H1 (cell line): ENCODE measurements around the gene ELAVL1. TPM values are rescaled to one million over a fixed set of nuclear protein-coding genes. Genes with fewer than 3 reads are reported as not detected.
A peak's percentile ranks its signal among the peaks of the same experiment; 100 is the strongest.

ENCODE experiments used
- CTCF ChIA-PET: fragments of 300-600 bp; sonication (Branson Sonifier 250); formaldehyde crosslinking; loops from one replicate; lab custom pipeline; 2021; ENCODE audit not compliant: partially characterized antibody; lab: Charles Lee
- POLR2A ChIA-PET: fragments of 300-600 bp; sonication (Branson Sonifier 250); formaldehyde crosslinking; loops from one replicate; lab custom pipeline; 2021; ENCODE audit warnings: inconsistent platforms; ENCODE audit not compliant: partially characterized antibody; lab: Charles Lee
- DNase-seq, 2 experiments: peaks; one replicate each; pipeline versions ENCODE4 v3.0.0 to v3.0.0-alpha.2; 2010 to 2022; ENCODE audit warnings: low spot score in 2 of 2, low read depth in 1 of 2, mixed read lengths in 1 of 2
- FAIRE-seq: peaks from 2 replicates; lab custom pipeline; 2011; peaks lifted over from hg19 to GRCh38; lab: Jason Lieb, UNC
- H2AFZ ChIP-seq: 2 replicates; pipeline ENCODE4 v1.8.1; 2012; ENCODE audit warnings: low read length, inconsistent platforms
- H2AK5ac ChIP-seq: 2 replicates; pipeline ENCODE4 v1.6.1; 2013; ENCODE audit warnings: low read depth, low read length
- H2BK120ac ChIP-seq: replicated peaks from 2 replicates; pipeline ENCODE3; 2013; ENCODE audit warnings: low read depth, low read length, inconsistent platforms
- H2BK12ac ChIP-seq: 2 replicates; pipeline ENCODE4 v1.6.1; 2013; ENCODE audit warnings: low read depth, low read length
- H2BK15ac ChIP-seq: 2 replicates; pipeline ENCODE4 v1.6.1; 2013; ENCODE audit warnings: low read length
- H2BK20ac ChIP-seq: 2 replicates; pipeline ENCODE4 v1.6.1; 2013; ENCODE audit warnings: low read length
- H2BK5ac ChIP-seq: 2 replicates; pipeline ENCODE4 v1.6.1; 2013; ENCODE audit warnings: low read depth, low read length
- H3K14ac ChIP-seq: 2 replicates; pipeline ENCODE4 v1.6.1; 2013; ENCODE audit warnings: inconsistent platforms; ENCODE audit not compliant: insufficient read length
- H3K18ac ChIP-seq: 2 replicates; pipeline ENCODE4 v1.6.1; 2013; ENCODE audit warnings: low read length; ENCODE audit errors: extremely low read depth
- H3K23ac ChIP-seq: 2 replicates; pipeline ENCODE4 v1.6.1; 2013; ENCODE audit warnings: inconsistent platforms; ENCODE audit not compliant: insufficient read length
- H3K23me2 ChIP-seq: 2 replicates; pipeline ENCODE4 v1.6.1; 2013; ENCODE audit warnings: low read depth, low read length
- H3K27ac ChIP-seq: 2 replicates; pipeline ENCODE4 v1.6.1; 2011; ENCODE audit warnings: low read depth, low read length, inconsistent platforms
- H3K27me3 ChIP-seq, 4 experiments: replicated peaks in 1 of 4; 1 replicate in 1 of 4; 2 replicates in 3 of 4; pipeline versions ENCODE4 v1.6.1 to v1.8.1; 2011 to 2013; ENCODE audit warnings: low read length in 3 of 4, mild to moderate bottlenecking in 3 of 4, inconsistent platforms in 2 of 4, mixed read lengths in 2 of 4, moderate library complexity in 1 of 4; ENCODE audit not compliant: control insufficient read depth in 3 of 4, insufficient read depth in 3 of 4; ENCODE audit errors: extremely low read depth in 1 of 4
- H3K36me3 ChIP-seq, 4 experiments: 2 replicates each; pipeline versions ENCODE4 v1.6.1 to v1.8.1; 2011 to 2013; ENCODE audit warnings: mild to moderate bottlenecking in 4 of 4, low read length in 3 of 4, moderate library complexity in 2 of 4, control low read depth in 1 of 4, inconsistent platforms in 1 of 4; ENCODE audit not compliant: insufficient read depth in 4 of 4, control insufficient read depth in 2 of 4
- H3K4ac ChIP-seq: replicated peaks from 2 replicates; pipeline ENCODE3; 2013; ENCODE audit warnings: low read length, low read depth, mixed read lengths, inconsistent platforms; ENCODE audit not compliant: insufficient read length
- H3K4me1 ChIP-seq, 4 experiments: replicated peaks in 1 of 4; 1 replicate in 1 of 4; 2 replicates in 3 of 4; pipeline versions ENCODE4 v1.6.1 to v1.8.1; 2011 to 2013; ENCODE audit warnings: low read length in 3 of 4, inconsistent platforms in 2 of 4, mixed read lengths in 1 of 4; ENCODE audit not compliant: insufficient read depth in 4 of 4, control insufficient read depth in 3 of 4
- H3K4me2 ChIP-seq, 2 experiments: 2 replicates each; pipeline versions ENCODE4 v1.6.1 to v1.8.1; 2011 to 2013; ENCODE audit warnings: low read depth in 2 of 2, low read length in 2 of 2, control low read depth in 1 of 2, inconsistent platforms in 1 of 2, mild to moderate bottlenecking in 1 of 2; ENCODE audit not compliant: insufficient read depth in 1 of 2
- H3K4me3 ChIP-seq, 4 experiments: fragments of 200-600, 300-600 bp in 1 of 4; sonication (generic), shearing (Covaris generic), sonication (Bioruptor Twin) in 1 of 4; 2 replicates each; pipeline versions ENCODE4 v1.5.1 to v1.8.1; 2011 to 2016; ENCODE audit warnings: low read length in 4 of 4, low read depth in 3 of 4, control low read depth in 2 of 4, inconsistent platforms in 2 of 4, mild to moderate bottlenecking in 2 of 4, mixed read lengths in 1 of 4, moderate library complexity in 1 of 4; ENCODE audit not compliant: insufficient read depth in 2 of 4; ENCODE audit errors: extremely low read depth in 1 of 4
- H3K56ac ChIP-seq: replicated peaks from 2 replicates; pipeline ENCODE3; 2013; ENCODE audit warnings: low read depth, mild to moderate bottlenecking, mixed read lengths, low read length, inconsistent platforms; ENCODE audit not compliant: insufficient read length
- H3K79me1 ChIP-seq: 2 replicates; pipeline ENCODE4 v1.6.1; 2013; ENCODE audit warnings: low read depth, low read length, control low read depth
- H3K79me2 ChIP-seq, 2 experiments: 2 replicates each; pipeline versions ENCODE4 v1.6.1 to v1.8.1; 2012 to 2013; ENCODE audit warnings: low read length in 2 of 2, mild to moderate bottlenecking in 2 of 2, inconsistent platforms in 1 of 2; ENCODE audit not compliant: insufficient read depth in 2 of 2, control insufficient read depth in 1 of 2
- H3K9ac ChIP-seq, 4 experiments: replicated peaks in 1 of 4; 1 replicate in 1 of 4; 2 replicates in 3 of 4; pipeline versions ENCODE4 v1.6.1 to v1.8.1; 2011 to 2013; ENCODE audit warnings: low read depth in 3 of 4, low read length in 3 of 4, control low read depth in 2 of 4, mild to moderate bottlenecking in 2 of 4, moderate library complexity in 2 of 4, inconsistent platforms in 1 of 4; ENCODE audit errors: extremely low read depth in 1 of 4
- H3K9me3 ChIP-seq, 2 experiments: 2 replicates each; pipeline versions ENCODE4 v1.6.1 to v1.8.1; 2012 to 2013; ENCODE audit warnings: mild to moderate bottlenecking in 2 of 2, moderate library complexity in 2 of 2, control low read depth in 1 of 2, inconsistent platforms in 1 of 2, low read depth in 1 of 2, low read length in 1 of 2, mixed read lengths in 1 of 2; ENCODE audit not compliant: insufficient read depth in 2 of 2
- H4K20me1 ChIP-seq, 2 experiments: replicated peaks in 1 of 2; 2 replicates each; pipeline versions ENCODE3 to v1.8.1; 2011 to 2013; ENCODE audit warnings: inconsistent platforms in 2 of 2, low read length in 2 of 2, mild to moderate bottlenecking in 1 of 2; ENCODE audit not compliant: insufficient read depth in 2 of 2, control insufficient read depth in 1 of 2
- H4K5ac ChIP-seq: 2 replicates; pipeline ENCODE4 v1.6.1; 2013; ENCODE audit warnings: low read length, low read depth, mixed read lengths, inconsistent platforms; ENCODE audit not compliant: insufficient read length
- H4K8ac ChIP-seq: 2 replicates; pipeline ENCODE4 v1.8.0; 2013; ENCODE audit warnings: mild to moderate bottlenecking, moderate library complexity, low read length, inconsistent platforms; ENCODE audit not compliant: insufficient read depth; ENCODE audit errors: extremely low read depth
- H4K91ac ChIP-seq: replicated peaks from 2 replicates; pipeline ENCODE3; 2013; ENCODE audit warnings: low read length, mixed read lengths, inconsistent platforms; ENCODE audit not compliant: insufficient read length
- GABPA ChIP-seq: IDR thresholded peaks from 2 replicates; pipeline ENCODE4 v1.6.1; 2011; ENCODE audit warnings: mild to moderate bottlenecking, low read length, moderate library complexity, borderline replicate concordance; ENCODE audit not compliant: insufficient read depth
- RBBP5 ChIP-seq: IDR thresholded peaks from 2 replicates; pipeline ENCODE4 v1.7.1; 2012; ENCODE audit warnings: low read depth, mild to moderate bottlenecking, inconsistent platforms, low read length, moderate library complexity, borderline replicate concordance
- WGBS, 2 experiments: shearing (Covaris generic) in 1 of 2; methylation state at CpG; one replicate each; pipeline versions ENCODE4 v1.1.6 to v1.1.7; 2013 to 2015; ENCODE audit warnings: low lambda C conversion rate in 2 of 2, mixed read lengths in 2 of 2, inconsistent platforms in 1 of 2, low coverage in 1 of 2, missing lambda C conversion rate in 1 of 2; ENCODE audit not compliant: insufficient replicate concordance in 2 of 2, insufficient coverage in 1 of 2, insufficient read length in 1 of 2; ENCODE audit errors: extremely low coverage in 1 of 2, missing lambda C conversion rate in 1 of 2; 5-methylcytosine and 5-hydroxymethylcytosine counted together
- polyA plus RNA-seq, 7 experiments: library from polyadenylated mRNA; depleted of rRNA in 3 of 7; stranded (reverse) in 5 of 7; unstranded in 2 of 7; fragments of >200 nt in 5 of 7; fragments of 200-250 nt in 2 of 7; gene quantifications; 1 replicate in 5 of 7; 2 replicates in 1 of 7; 4 replicates in 1 of 7; pipeline versions ENCODE4 v1.2.1 to v1.2.3, GENCODE V29; 2011 to 2013; ENCODE audit warnings: missing spikeins in 2 of 7, mixed read lengths in 2 of 7
- total RNA-seq: library from RNA; stranded (reverse); fragmentation: NEBNext Ultra II Directional; extraction: Animal tissue kit (Norgen Biotek cat#: 25700); gene quantifications from 2 replicates; pipeline ENCODE4 v1.2.1, GENCODE V29; 2021

The ELAVL1 gene
- total and polyA plus RNA-seq, 2 of the 8 experiments (the other 6 are each of a cell fraction or from before 2014, with no cell fraction given), result 56.7 to 163 TPM

DNA sequence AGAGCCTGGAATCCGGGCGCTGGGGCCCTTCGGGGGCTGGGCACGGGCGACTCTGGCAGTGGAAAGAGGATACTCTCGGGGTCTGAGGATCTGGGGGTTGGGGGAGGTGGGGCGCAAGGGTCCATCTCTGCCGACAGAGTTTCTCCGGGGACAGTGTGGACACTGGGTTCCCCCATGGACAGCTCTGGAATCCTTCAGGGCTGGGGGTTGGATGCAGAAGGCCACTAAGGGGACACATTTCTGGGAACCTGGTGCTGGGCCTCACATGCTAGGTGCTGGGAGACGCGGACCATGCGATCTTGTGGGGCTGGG is 88.5 kb downstream of the ELAVL1 start:
- Histone ChIP-seq H4K8ac (no peak overlapping the region), H2BK12ac (no peak overlapping the region), H3K79me1 (no peaks in the 10 kb centered on the region), H3K9ac (no peak overlapping the region; a peak in 1 of 7 replicates), H2AFZ (no peak overlapping the region), H2AK5ac (no peak overlapping the region), H4K20me1 (peaks cover 8 to 10% of the 10 kb centered on the region in 2 experiments), H3K79me2 (no peaks in the 10 kb centered on the region), H2BK5ac (no peak overlapping the region), H4K5ac (no peak overlapping the region), H3K14ac (no peak overlapping the region), H3K4ac (no peak overlapping the region), H3K4me3 (peak overlapping the region; percentile 30 to 64 (median 48)), H2BK20ac (no peak overlapping the region), H3K9me3 (no peaks in the 10 kb centered on the region), H3K4me1 (peaks cover 0 to 20% (median 12%) of the 10 kb centered on the region in 4 experiments; a peak in 5 of 7 replicates), H3K27ac (no peak overlapping the region), H2BK120ac (no peak overlapping the region), H4K91ac (no peak overlapping the region), H3K27me3 (peaks cover 17 to 45% (median 39%) of the 10 kb centered on the region in 4 experiments; a peak in 6 of 7 replicates), H3K4me2 (peak overlapping the region; percentile 86 to 94), H3K23me2 (peaks cover 21% of the 10 kb centered on the region), H3K23ac (no peak overlapping the region), H3K18ac (no peak overlapping the region; the same call in 1 of the 2 replicates), H2BK15ac (peak overlapping the region; percentile 31; the same call in 1 of the 2 replicates), H3K56ac (no peak overlapping the region), H3K36me3 (peaks cover 0 to 9% (median 2%) of the 10 kb centered on the region in 4 experiments; a peak in 2 of 8 replicates)
- no peak for TF ChIP-seq GABPA
- peak; percentile 29; the same call in 1 of the 2 replicates for TF ChIP-seq RBBP5
- 6% methylated on average over 7 of the region's 12 CpGs; no CpG with 5 or more reads in 1 of the 2 experiments for WGBS, 2 experiments
- CTCF ChIA-PET, result interaction anchor here (0.6 to 9.0 kb wide), 13 partner anchors 9 to 238 kb away, joined by 3 to 112 read pairs (median 5); partner anchors contain the start of genes MAP2K7, PRR36 and TIMM44
- FAIRE-seq (no peak), DNase-seq (no peak)
- POLR2A ChIA-PET, result interaction anchor here (1.3 to 10.6 kb wide), 10 partner anchors 9 to 60 kb away, joined by 3 to 106 read pairs (median 8); partner anchors contain the start of genes CTXN1, LRRC8E and MAP2K7
